Astrocyte (in vitro differentiated cells and primary cell): ENCODE results near the gene PRMT2. TPM values are rescaled to one million over a fixed set of nuclear protein-coding genes. Genes with fewer than 3 reads are reported as not detected.

Source experiments
- DNase-seq: peaks from one replicate; pipeline ENCODE4 v3.0.0-alpha.2; 2010; ENCODE audit warnings: low read depth
- FAIRE-seq: peaks from 2 replicates; lab custom pipeline; 2011; peaks lifted over from hg19 to GRCh38; lab: Jason Lieb, UNC
- H2AFZ ChIP-seq: 2 replicates; pipeline ENCODE4 v1.6.0; 2012; ENCODE audit warnings: low read depth, low read length, inconsistent platforms
- H3K27ac ChIP-seq: 2 replicates; pipeline ENCODE4 v1.5.1; 2011; ENCODE audit warnings: low read depth, low read length, inconsistent platforms
- H3K27me3 ChIP-seq: 2 replicates; pipeline ENCODE4 v1.6.0; 2011; ENCODE audit warnings: low read length, inconsistent platforms; ENCODE audit not compliant: insufficient read depth
- H3K36me3 ChIP-seq: 2 replicates; pipeline ENCODE4 v1.5.1; 2011; ENCODE audit warnings: low read length, inconsistent platforms; ENCODE audit not compliant: insufficient read depth
- H3K4me1 ChIP-seq: 2 replicates; pipeline ENCODE4 v1.5.1; 2011; ENCODE audit warnings: low read length, inconsistent platforms; ENCODE audit not compliant: insufficient read depth
- H3K4me2 ChIP-seq: 2 replicates; pipeline ENCODE4 v1.6.0; 2012; ENCODE audit warnings: low read length, inconsistent platforms
- H3K4me3 ChIP-seq: 2 replicates; pipeline ENCODE4 v1.5.1; 2011; ENCODE audit warnings: low read depth, mild to moderate bottlenecking, low read length, inconsistent platforms; ENCODE audit not compliant: insufficient read depth
- H3K79me2 ChIP-seq: 2 replicates; pipeline ENCODE4 v1.6.0; 2012; ENCODE audit warnings: mild to moderate bottlenecking, low read length, inconsistent platforms; ENCODE audit not compliant: insufficient read depth
- H3K9ac ChIP-seq: 2 replicates; pipeline ENCODE4 v1.6.0; 2012; ENCODE audit warnings: mild to moderate bottlenecking, low read length, inconsistent platforms
- H3K9me3 ChIP-seq: 2 replicates; pipeline ENCODE4 v1.5.1; 2012; ENCODE audit warnings: low read depth, mild to moderate bottlenecking, low read length, inconsistent platforms; ENCODE audit not compliant: insufficient read depth
- H4K20me1 ChIP-seq: 2 replicates; pipeline ENCODE4 v1.6.0; 2012; ENCODE audit warnings: low read length, inconsistent platforms; ENCODE audit not compliant: insufficient read depth
- H3K27ac Mint-ChIP-seq: one replicate; pipeline ENCODE4 v1.8.0; 2021; ENCODE audit warnings: mild to moderate bottlenecking, mixed read lengths; ENCODE audit not compliant: unreplicated experiment
- H3K27me3 Mint-ChIP-seq: one replicate; pipeline ENCODE4 v1.8.0; 2021; ENCODE audit warnings: low read depth, mixed read lengths; ENCODE audit not compliant: unreplicated experiment
- H3K36me3 Mint-ChIP-seq: one replicate; pipeline ENCODE4 v1.8.0; 2021; ENCODE audit warnings: low read depth, mixed read lengths; ENCODE audit not compliant: unreplicated experiment
- H3K4me1 Mint-ChIP-seq: one replicate; pipeline ENCODE4 v1.8.0; 2021; ENCODE audit warnings: low read depth, mixed read lengths; ENCODE audit not compliant: unreplicated experiment
- H3K4me3 Mint-ChIP-seq: one replicate; pipeline ENCODE4 v1.8.0; 2021; ENCODE audit warnings: mild to moderate bottlenecking, moderate library complexity, mixed read lengths; ENCODE audit not compliant: unreplicated experiment
- H3K9me3 Mint-ChIP-seq: one replicate; pipeline ENCODE4 v1.8.0; 2021; ENCODE audit warnings: mild to moderate bottlenecking, mixed read lengths; ENCODE audit not compliant: unreplicated experiment
- EZH2 ChIP-seq: IDR thresholded peaks from 2 replicates; pipeline ENCODE4 v1.6.1; 2012; ENCODE audit warnings: mild to moderate bottlenecking, low read length, inconsistent platforms; ENCODE audit not compliant: insufficient read depth
- total RNA-seq: library from RNA; stranded (reverse); gene quantifications from 2 replicates; pipeline ENCODE4 v1.2.1, GENCODE V29; 2021
- TF ChIP-seq, protein P1 (sequence below): IDR thresholded peaks from 2 replicates; pipeline ENCODE4 v1.5.1; 2011; ENCODE audit warnings: low read depth, mild to moderate bottlenecking, inconsistent platforms, low read length, moderate library complexity; ENCODE audit not compliant: insufficient read depth

PRMT2 gene
- total RNA-seq, 1 donor from 2014 or later: 106 TPM

DNA sequence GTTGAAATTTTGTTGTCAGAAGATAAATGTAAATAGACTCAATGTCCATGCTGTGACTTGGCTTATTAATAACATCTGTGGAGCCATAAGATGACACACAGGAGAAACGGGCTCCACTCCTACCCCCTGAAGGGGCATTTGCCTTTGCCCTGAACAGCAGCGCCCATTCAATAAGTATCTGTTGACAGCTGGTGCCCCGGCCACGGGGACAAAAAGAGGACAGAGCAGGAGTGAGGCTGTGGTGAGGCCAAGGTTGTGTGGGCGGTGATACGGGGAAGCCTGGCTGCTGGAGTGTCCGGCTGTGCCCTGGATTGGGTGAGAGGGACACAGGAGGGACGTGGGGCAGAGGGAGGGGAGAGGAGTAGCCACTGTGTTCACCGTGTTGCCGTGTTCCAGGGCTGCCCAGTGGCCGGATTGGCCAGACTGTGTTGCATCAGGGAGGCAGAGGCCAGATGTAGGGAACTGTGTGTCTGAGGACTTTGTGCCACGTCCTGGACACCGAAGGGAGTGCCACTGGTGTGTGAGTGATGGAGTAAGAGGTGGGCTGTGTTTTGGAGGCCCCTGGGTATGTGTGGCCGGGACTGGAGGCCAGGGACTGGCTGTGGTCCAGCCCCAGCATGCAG is 15.1 kb downstream of the PRMT2 start:
- Mint-ChIP-seq H3K27me3 (no peaks in the 10 kb centered on the region), H3K4me3 (no peak overlapping the region), H3K9me3 (peaks cover 10% of the 10 kb centered on the region), H3K27ac (peak overlapping the region; percentile 47), H3K4me1 (no peaks in the 10 kb centered on the region), H3K36me3 (peaks cover 75% of the 10 kb centered on the region)
- H3K4me2 ChIP-seq: no peak overlapping the region
- DNase-seq (no peak), FAIRE-seq (no peak)
- H3K9ac ChIP-seq: no peak overlapping the region
- H3K79me2 ChIP-seq: peaks cover 60% of the 10 kb centered on the region
- H3K27me3 ChIP-seq: no peaks in the 10 kb centered on the region
- no peaks in the 10 kb centered on the region for H3K9me3 ChIP-seq
- H3K36me3 ChIP-seq: peaks cover 74% of the 10 kb centered on the region
- H2AFZ ChIP-seq: no peak overlapping the region
- TF ChIP-seq, protein P1, sequence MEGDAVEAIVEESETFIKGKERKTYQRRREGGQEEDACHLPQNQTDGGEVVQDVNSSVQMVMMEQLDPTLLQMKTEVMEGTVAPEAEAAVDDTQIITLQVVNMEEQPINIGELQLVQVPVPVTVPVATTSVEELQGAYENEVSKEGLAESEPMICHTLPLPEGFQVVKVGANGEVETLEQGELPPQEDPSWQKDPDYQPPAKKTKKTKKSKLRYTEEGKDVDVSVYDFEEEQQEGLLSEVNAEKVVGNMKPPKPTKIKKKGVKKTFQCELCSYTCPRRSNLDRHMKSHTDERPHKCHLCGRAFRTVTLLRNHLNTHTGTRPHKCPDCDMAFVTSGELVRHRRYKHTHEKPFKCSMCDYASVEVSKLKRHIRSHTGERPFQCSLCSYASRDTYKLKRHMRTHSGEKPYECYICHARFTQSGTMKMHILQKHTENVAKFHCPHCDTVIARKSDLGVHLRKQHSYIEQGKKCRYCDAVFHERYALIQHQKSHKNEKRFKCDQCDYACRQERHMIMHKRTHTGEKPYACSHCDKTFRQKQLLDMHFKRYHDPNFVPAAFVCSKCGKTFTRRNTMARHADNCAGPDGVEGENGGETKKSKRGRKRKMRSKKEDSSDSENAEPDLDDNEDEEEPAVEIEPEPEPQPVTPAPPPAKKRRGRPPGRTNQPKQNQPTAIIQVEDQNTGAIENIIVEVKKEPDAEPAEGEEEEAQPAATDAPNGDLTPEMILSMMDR: no peak
- no peak for TF ChIP-seq EZH2
- H4K20me1 ChIP-seq: peaks cover 74% of the 10 kb centered on the region
- H3K4me1 ChIP-seq: no peaks in the 10 kb centered on the region
- H3K27ac ChIP-seq: no peak overlapping the region
- H3K4me3 ChIP-seq: no peak overlapping the region

DNA sequence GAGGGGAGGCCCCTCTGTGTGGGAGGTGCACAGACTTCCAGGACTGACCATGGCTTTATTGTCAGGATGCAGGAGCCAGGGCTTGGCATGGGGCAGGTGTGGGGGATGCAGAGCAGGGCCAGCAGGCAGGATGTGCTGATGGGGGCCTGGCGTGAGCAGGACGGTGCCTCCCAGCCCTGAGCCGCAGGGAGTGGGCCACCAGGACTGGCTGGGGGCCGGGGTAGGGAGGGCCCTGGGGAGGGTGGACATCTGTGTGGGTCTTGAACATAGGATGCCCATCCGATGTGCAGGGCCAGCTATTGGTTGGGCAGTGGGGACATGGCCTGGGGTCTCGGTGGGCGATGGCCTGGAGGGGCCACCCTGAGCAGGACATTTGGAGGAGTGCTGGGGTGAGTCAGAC is 15.6 kb downstream of the PRMT2 start:
- Histone ChIP-seq H3K36me3 (peaks cover 71% of the 10 kb centered on the region), H4K20me1 (peaks cover 69% of the 10 kb centered on the region), H3K9ac (no peak overlapping the region), H3K27ac (no peak overlapping the region), H2AFZ (no peak overlapping the region), H3K79me2 (peaks cover 56% of the 10 kb centered on the region), H3K4me3 (no peak overlapping the region), H3K4me2 (no peak overlapping the region), H3K27me3 (no peaks in the 10 kb centered on the region), H3K9me3 (no peaks in the 10 kb centered on the region), H3K4me1 (no peaks in the 10 kb centered on the region)
- Mint-ChIP-seq H3K36me3 (peaks cover 75% of the 10 kb centered on the region), H3K4me3 (no peak overlapping the region), H3K9me3 (peaks cover 14% of the 10 kb centered on the region), H3K4me1 (no peaks in the 10 kb centered on the region), H3K27ac (peak overlapping the region; percentile 47), H3K27me3 (no peaks in the 10 kb centered on the region)
- no peak for TF ChIP-seq EZH2
- TF ChIP-seq, protein P1: no peak
- no peak for DNase-seq
- FAIRE-seq: no peak

GRCh38 chr21:46655230-46655629 is 19.8 kb downstream of the PRMT2 start:
- Histone ChIP-seq H3K9ac (no peak overlapping the region), H2AFZ (no peak overlapping the region), H3K79me2 (peaks cover 17% of the 10 kb centered on the region), H3K4me3 (no peak overlapping the region), H3K27ac (no peak overlapping the region), H4K20me1 (peaks cover 36% of the 10 kb centered on the region), H3K27me3 (no peaks in the 10 kb centered on the region), H3K9me3 (no peaks in the 10 kb centered on the region), H3K4me2 (no peak overlapping the region), H3K36me3 (peaks cover 48% of the 10 kb centered on the region), H3K4me1 (no peaks in the 10 kb centered on the region)
- Mint-ChIP-seq H3K27ac (no peak overlapping the region), H3K27me3 (no peaks in the 10 kb centered on the region), H3K36me3 (peaks cover 63% of the 10 kb centered on the region), H3K4me1 (peaks cover 3% of the 10 kb centered on the region), H3K9me3 (peaks cover 15% of the 10 kb centered on the region), H3K4me3 (no peak overlapping the region)
- DNase-seq: no peak
- FAIRE-seq: no peak
- TF ChIP-seq, protein P1: no peak
- TF ChIP-seq EZH2: no peak
